GM12891 (cell line): ENCODE data around the gene CAMKMT.

Experiments used
- PAX5 ChIP-seq: IDR thresholded peaks from 2 replicates; pipeline ENCODE4 v1.6.1; 2011; ENCODE audit warnings: low read length, moderate library complexity, mild to moderate bottlenecking; ENCODE audit not compliant: insufficient read depth, severe bottlenecking
- POLR2A ChIP-seq: IDR thresholded peaks from 2 replicates; pipeline ENCODE4 v1.6.1; 2011; ENCODE audit warnings: low read depth, low read length, control low read depth
- POLR2AphosphoS5 ChIP-seq: IDR thresholded peaks from 2 replicates; pipeline ENCODE4 v1.6.1; 2011; ENCODE audit warnings: low read depth, low read length, control low read depth
- POU2F2 ChIP-seq: IDR thresholded peaks from 2 replicates; pipeline ENCODE4 v1.6.1; 2011; ENCODE audit warnings: low read depth, mild to moderate bottlenecking, control low read depth, low read length, moderate library complexity
- TAF1 ChIP-seq: IDR thresholded peaks from 2 replicates; pipeline ENCODE4 v1.6.1; 2011; ENCODE audit warnings: low read depth, low read length, control low read depth

DNA sequence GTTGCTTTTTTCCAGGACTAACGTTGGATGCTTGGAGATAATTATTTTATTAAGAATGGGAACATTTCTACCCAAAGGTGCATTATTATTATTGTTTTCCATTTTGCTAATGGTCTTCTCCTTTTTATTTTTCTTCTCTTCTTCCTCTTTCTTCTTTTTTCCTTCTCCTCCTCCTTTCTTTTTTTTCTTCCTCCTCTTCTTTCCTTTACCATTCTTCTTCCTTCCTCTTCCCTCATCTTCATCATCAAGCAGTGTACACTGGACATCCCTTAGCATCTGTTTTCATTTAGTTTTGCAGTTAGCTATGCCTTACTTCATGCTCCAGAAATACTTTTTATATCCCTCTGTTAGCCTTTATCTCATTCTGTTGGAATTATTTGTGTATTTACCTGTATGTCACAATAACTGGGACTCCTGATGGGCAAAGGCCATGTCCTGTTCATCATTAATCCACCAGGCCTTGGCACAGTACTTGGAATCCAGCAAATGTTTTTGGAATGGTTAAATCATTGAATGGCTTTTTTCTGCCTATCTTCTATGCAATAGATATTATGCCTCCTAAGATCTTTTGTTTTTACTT is 162.7 kb downstream of the CAMKMT start:
- no peak for TF ChIP-seq POLR2A
- TF ChIP-seq POLR2AphosphoS5 = no peak
- no peak for TF ChIP-seq TAF1
- TF ChIP-seq PAX5 = no peak
- TF ChIP-seq POU2F2 = no peak
